WTC11 (cell line): Measurements from ENCODE around the gene ELN. TPM values are rescaled to one million over a fixed set of nuclear protein-coding genes. Genes with fewer than 3 reads are reported as not detected.

Experiments
- ATAC-seq: fragments of 200-7000 bp; cut with Tn5 transposase; 2 replicates; pipeline ENCODE4 v1.10.0; 2021; ENCODE audit warnings: mild to moderate bottlenecking, moderate library complexity
- CTCF ChIA-PET: fragments of 300-600 bp; sonication (Branson Sonifier 250); formaldehyde crosslinking; loops from one replicate; lab custom pipeline; 2021; ENCODE audit warnings: antibody characterized with exemption; lab: Charles Lee
- POLR2A ChIA-PET: fragments of 350-600 bp; sonication (Branson Sonifier 250); formaldehyde crosslinking; loops from one replicate; lab custom pipeline; 2021; ENCODE audit warnings: antibody characterized with exemption; lab: Charles Lee
- DNase-seq: peaks from one replicate; pipeline ENCODE4 v3.0.0; 2021; ENCODE audit warnings: low spot score
- H3K27ac Mint-ChIP-seq: 2 replicates; pipeline ENCODE4 v1.8.0; 2021; ENCODE audit warnings: mixed read lengths
- H3K27me3 Mint-ChIP-seq: 2 replicates; pipeline ENCODE4 v1.8.0; 2021; ENCODE audit warnings: low read depth, mild to moderate bottlenecking, moderate library complexity, mixed read lengths
- H3K36me3 Mint-ChIP-seq: 2 replicates; pipeline ENCODE4 v1.8.0; 2021; ENCODE audit warnings: mixed read lengths
- H3K4me1 Mint-ChIP-seq: 2 replicates; pipeline ENCODE4 v1.8.0; 2022; ENCODE audit warnings: mixed read lengths
- H3K4me3 Mint-ChIP-seq: 2 replicates; pipeline ENCODE4 v1.8.0; 2021; ENCODE audit warnings: mild to moderate bottlenecking, moderate library complexity, mixed read lengths
- H3K9me3 Mint-ChIP-seq: 2 replicates; pipeline ENCODE4 v1.8.0; 2021; ENCODE audit warnings: mixed read lengths
- ELF4 ChIP-seq: sonication (generic); formaldehyde crosslinking; IDR thresholded peaks from 2 replicates; pipeline ENCODE4 v1.8.1; 2022; ENCODE audit warnings: low read depth, mild to moderate bottlenecking, moderate library complexity, missing genetic modification reagents
- ESRRA ChIP-seq: sonication (generic); formaldehyde crosslinking; IDR thresholded peaks from 2 replicates; pipeline ENCODE4 v1.8.1; 2022; ENCODE audit warnings: mild to moderate bottlenecking, missing genetic modification reagents, borderline replicate concordance
- JAZF1 ChIP-seq: fragments of 250-450 bp; sonication (Bioruptor Pico); IDR thresholded peaks from 2 replicates; pipeline ENCODE4 v1.9.0; 2021; ENCODE audit warnings: moderate library complexity, mild to moderate bottlenecking, inconsistent platforms
- NR1H2 ChIP-seq: sonication (generic); formaldehyde crosslinking; IDR thresholded peaks from 2 replicates; pipeline ENCODE4 v1.9.0; 2021; ENCODE audit warnings: mild to moderate bottlenecking, moderate library complexity, missing genetic modification reagents
- PRRX2 ChIP-seq: fragments of 250-450 bp; sonication (Bioruptor Pico); IDR thresholded peaks from 2 replicates; pipeline ENCODE4 v1.8.0; 2021; ENCODE audit warnings: mild to moderate bottlenecking
- RORB ChIP-seq: fragments of 250-450 bp; sonication (Bioruptor Pico); IDR thresholded peaks from 2 replicates; pipeline ENCODE4 v1.9.0; 2021; ENCODE audit warnings: mild to moderate bottlenecking
- SMAD3 ChIP-seq: sonication (generic); formaldehyde crosslinking; IDR thresholded peaks from 2 replicates; pipeline ENCODE4 v1.8.0; 2022; ENCODE audit warnings: missing genetic modification reagents, mild to moderate bottlenecking, borderline replicate concordance
- SMAD4 ChIP-seq: sonication (generic); formaldehyde crosslinking; IDR thresholded peaks from 2 replicates; pipeline ENCODE4 v1.8.0; 2022; ENCODE audit warnings: mild to moderate bottlenecking, missing genetic modification reagents
- SP1 ChIP-seq: sonication (generic); formaldehyde crosslinking; conservative IDR thresholded peaks from 2 replicates; pipeline ENCODE4 v1.8.1; 2022; ENCODE audit warnings: missing genetic modification reagents
- TEAD1 ChIP-seq: sonication (generic); formaldehyde crosslinking; IDR thresholded peaks from 2 replicates; pipeline ENCODE4 v1.8.0; 2022; ENCODE audit warnings: mild to moderate bottlenecking, missing genetic modification reagents
- TP53 ChIP-seq: sonication (generic); formaldehyde crosslinking; IDR thresholded peaks from 2 replicates; pipeline ENCODE4 v1.8.1; 2023; ENCODE audit warnings: mild to moderate bottlenecking, missing genetic modification reagents
- ZNF219 ChIP-seq: sonication (generic); formaldehyde crosslinking; IDR thresholded peaks from 2 replicates; pipeline ENCODE4 v1.8.0; 2023; ENCODE audit warnings: missing genetic modification reagents, mild to moderate bottlenecking, borderline replicate concordance
- ZNF232 ChIP-seq: sonication (generic); formaldehyde crosslinking; IDR thresholded peaks from 2 replicates; pipeline ENCODE4 v1.8.0; 2022; ENCODE audit warnings: mild to moderate bottlenecking, missing genetic modification reagents
- ZNF263 ChIP-seq: sonication (generic); formaldehyde crosslinking; IDR thresholded peaks from 2 replicates; pipeline ENCODE4 v1.8.1; 2022; ENCODE audit warnings: low read depth, mild to moderate bottlenecking, moderate library complexity, missing genetic modification reagents
- ZNF671 ChIP-seq: fragments of 250-450 bp; sonication (Bioruptor Pico); IDR thresholded peaks from 2 replicates; pipeline ENCODE4 v1.8.0; 2021; ENCODE audit warnings: mild to moderate bottlenecking
- total RNA-seq: library from RNA; stranded (reverse); gene quantifications from 3 replicates; pipeline ENCODE4 v1.2.3, GENCODE V29; 2021
- TF ChIP-seq, protein P1 (sequence below): fragments of 250-450 bp; sonication (Bioruptor Pico); IDR thresholded peaks from 2 replicates; pipeline ENCODE4 v1.9.0; 2021; ENCODE audit warnings: mild to moderate bottlenecking, borderline replicate concordance
- TF ChIP-seq, protein P2 (sequence below): sonication (generic); formaldehyde crosslinking; IDR thresholded peaks from 2 replicates; pipeline ENCODE4 v1.8.0; 2022; ENCODE audit warnings: mild to moderate bottlenecking, missing genetic modification reagents
- TF ChIP-seq, protein P3 (sequence below): sonication (generic); formaldehyde crosslinking; IDR thresholded peaks from 2 replicates; pipeline ENCODE4 v1.8.1; 2022; ENCODE audit warnings: low read depth, missing genetic modification reagents, borderline replicate concordance
- TF ChIP-seq, protein P4 (sequence below): sonication (generic); formaldehyde crosslinking; IDR thresholded peaks from 2 replicates; pipeline ENCODE4 v1.8.1; 2023; ENCODE audit warnings: mild to moderate bottlenecking, missing genetic modification reagents, moderate library complexity

Gene ELN
- total RNA-seq, 1 experiment from 2014 or later = 3.3 TPM

DNA sequence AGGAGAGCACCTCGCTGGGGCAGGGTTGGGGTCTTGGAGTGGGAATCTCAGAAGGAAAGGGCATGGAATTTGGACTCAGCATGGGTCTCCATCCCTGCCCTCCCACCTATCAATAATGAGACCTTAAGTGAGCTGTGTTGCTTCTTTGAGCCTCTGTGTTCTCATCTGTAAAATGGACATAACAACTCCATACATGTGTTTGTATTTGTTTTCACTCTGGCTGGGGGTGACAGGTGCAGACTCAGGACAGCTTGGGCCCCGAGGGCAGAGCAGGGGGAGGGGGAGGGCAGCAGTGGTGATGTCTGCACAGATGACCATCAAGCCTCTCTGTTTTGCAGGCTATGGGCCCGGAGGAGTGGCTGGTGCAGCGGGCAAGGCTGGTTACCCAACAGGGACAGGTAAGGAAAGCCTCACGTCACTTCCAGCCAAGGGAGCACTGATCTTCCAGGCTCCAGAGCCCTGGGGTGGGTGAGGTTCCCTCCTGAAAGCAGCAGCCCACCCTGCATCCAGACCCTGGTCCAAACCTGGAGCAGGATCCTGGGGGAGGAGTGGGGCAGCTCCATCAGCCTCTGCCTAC is 19.9 kb downstream of the ELN start:
- ATAC-seq (no peak), DNase-seq (no peak)
- Mint-ChIP-seq H3K36me3 (no peaks in the 10 kb centered on the region), H3K9me3 (no peaks in the 10 kb centered on the region), H3K4me3 (no peak overlapping the region), H3K27me3 (no peaks in the 10 kb centered on the region), H3K27ac (no peak overlapping the region), H3K4me1 (peaks cover 36% of the 10 kb centered on the region)
- no peak for TF ChIP-seq RORB (CRISPR knock-in tag)
- no peak for TF ChIP-seq ZNF671
- TF ChIP-seq TEAD1 = no peak
- ChIA-PET POLR2A (no interaction called here), CTCF (interaction anchor here (0.5 to 0.7 kb wide), 3 partner anchors 12 to 117 kb away, joined by 3 to 4 read pairs (median 3); no protein-coding TSS in a partner anchor)

DNA sequence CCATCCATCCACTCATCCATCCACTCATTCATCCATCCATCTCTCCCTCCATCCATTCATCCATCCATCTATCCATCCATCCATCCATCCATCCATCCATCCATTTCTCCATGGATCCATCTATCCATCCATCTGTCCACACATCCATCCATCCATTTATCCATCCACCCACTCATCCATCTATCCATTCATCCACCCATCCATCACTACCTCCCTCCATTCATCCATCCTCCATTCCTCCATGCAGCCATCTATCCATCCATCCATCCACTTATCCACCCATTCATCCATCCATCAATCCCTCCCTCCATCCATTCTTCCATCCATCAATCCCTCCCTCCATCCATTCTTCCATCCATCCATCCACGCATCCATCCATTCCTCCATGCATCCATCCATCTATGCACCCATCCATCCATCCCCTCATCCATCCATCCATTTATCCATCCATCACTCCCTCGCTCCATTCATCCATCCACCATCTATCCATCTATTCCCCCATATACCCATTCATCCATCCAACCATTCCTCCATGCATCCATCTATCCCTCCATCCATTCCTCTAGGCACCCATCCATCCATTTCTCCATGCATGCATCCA is 21.1 kb downstream of the ELN start:
- Mint-ChIP-seq H3K27ac (no peak overlapping the region), H3K27me3 (no peaks in the 10 kb centered on the region), H3K36me3 (no peaks in the 10 kb centered on the region), H3K9me3 (no peaks in the 10 kb centered on the region), H3K4me1 (peaks cover 23% of the 10 kb centered on the region), H3K4me3 (no peak overlapping the region)
- DNase-seq = no peak
- ATAC-seq = no peak
- ChIA-PET CTCF (interaction anchor here (0.7 kb wide), 1 partner anchor 22 kb away, joined by 4 read pairs; no protein-coding TSS in a partner anchor), POLR2A (no interaction called here)
- no peak for TF ChIP-seq ZNF219 (CRISPR knock-in tag)
- no peak for TF ChIP-seq SMAD4 (CRISPR knock-in tag)
- TF ChIP-seq TP53 = no peak
- TF ChIP-seq ZNF232 (CRISPR knock-in tag) = no peak
- TF ChIP-seq, protein P1, sequence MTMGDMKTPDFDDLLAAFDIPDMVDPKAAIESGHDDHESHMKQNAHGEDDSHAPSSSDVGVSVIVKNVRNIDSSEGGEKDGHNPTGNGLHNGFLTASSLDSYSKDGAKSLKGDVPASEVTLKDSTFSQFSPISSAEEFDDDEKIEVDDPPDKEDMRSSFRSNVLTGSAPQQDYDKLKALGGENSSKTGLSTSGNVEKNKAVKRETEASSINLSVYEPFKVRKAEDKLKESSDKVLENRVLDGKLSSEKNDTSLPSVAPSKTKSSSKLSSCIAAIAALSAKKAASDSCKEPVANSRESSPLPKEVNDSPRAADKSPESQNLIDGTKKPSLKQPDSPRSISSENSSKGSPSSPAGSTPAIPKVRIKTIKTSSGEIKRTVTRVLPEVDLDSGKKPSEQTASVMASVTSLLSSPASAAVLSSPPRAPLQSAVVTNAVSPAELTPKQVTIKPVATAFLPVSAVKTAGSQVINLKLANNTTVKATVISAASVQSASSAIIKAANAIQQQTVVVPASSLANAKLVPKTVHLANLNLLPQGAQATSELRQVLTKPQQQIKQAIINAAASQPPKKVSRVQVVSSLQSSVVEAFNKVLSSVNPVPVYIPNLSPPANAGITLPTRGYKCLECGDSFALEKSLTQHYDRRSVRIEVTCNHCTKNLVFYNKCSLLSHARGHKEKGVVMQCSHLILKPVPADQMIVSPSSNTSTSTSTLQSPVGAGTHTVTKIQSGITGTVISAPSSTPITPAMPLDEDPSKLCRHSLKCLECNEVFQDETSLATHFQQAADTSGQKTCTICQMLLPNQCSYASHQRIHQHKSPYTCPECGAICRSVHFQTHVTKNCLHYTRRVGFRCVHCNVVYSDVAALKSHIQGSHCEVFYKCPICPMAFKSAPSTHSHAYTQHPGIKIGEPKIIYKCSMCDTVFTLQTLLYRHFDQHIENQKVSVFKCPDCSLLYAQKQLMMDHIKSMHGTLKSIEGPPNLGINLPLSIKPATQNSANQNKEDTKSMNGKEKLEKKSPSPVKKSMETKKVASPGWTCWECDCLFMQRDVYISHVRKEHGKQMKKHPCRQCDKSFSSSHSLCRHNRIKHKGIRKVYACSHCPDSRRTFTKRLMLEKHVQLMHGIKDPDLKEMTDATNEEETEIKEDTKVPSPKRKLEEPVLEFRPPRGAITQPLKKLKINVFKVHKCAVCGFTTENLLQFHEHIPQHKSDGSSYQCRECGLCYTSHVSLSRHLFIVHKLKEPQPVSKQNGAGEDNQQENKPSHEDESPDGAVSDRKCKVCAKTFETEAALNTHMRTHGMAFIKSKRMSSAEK (CRISPR knock-in tag) = no peak

DNA sequence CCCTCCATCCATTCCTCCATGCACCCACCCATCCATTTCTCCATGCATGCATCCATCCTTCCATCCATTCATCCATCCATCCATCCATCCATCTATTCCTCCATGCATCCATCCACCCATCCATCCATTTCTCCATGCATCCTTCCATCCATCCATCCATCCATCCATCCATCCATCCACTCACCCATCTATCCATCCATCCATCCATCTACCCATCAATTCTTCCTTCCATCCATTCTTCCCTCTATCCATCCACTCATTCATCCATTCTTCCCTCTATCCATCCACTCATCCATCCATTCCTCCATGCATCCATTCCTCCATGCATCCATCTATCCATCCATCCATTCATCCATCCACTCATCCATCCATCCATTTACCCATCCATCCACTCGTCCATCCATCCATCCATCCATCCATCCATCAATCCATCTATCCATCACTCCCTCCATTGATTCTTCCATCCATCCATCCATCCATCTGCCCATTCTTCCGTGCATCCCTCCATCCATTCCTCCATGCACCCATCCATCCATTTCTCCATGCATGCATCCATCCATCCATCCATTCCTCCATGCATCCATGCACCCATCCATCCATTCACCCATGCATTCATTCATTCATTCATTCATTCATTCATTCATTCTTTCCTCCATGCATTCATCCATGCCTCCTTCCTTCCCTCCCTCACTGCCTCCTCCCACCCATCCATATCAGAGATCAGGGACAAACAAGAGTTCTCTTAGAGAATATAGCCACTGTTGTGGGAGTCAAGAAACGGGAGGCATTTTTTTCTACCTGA is 22.2 kb downstream of the ELN start:
- no peak overlapping the region for H3K27ac Mint-ChIP-seq
- CTCF ChIA-PET = no interaction called here
- ATAC-seq = no peak
- no peak for TF ChIP-seq ZNF263 (CRISPR knock-in tag)
- TF ChIP-seq ESRRA (CRISPR knock-in tag) = no peak
- no peak for TF ChIP-seq RORB (CRISPR knock-in tag)
- TF ChIP-seq, protein P2, sequence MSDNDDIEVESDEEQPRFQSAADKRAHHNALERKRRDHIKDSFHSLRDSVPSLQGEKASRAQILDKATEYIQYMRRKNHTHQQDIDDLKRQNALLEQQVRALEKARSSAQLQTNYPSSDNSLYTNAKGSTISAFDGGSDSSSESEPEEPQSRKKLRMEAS (CRISPR knock-in tag) = no peak
- TF ChIP-seq, protein P1 (CRISPR knock-in tag) = no peak
- TF ChIP-seq, protein P3, sequence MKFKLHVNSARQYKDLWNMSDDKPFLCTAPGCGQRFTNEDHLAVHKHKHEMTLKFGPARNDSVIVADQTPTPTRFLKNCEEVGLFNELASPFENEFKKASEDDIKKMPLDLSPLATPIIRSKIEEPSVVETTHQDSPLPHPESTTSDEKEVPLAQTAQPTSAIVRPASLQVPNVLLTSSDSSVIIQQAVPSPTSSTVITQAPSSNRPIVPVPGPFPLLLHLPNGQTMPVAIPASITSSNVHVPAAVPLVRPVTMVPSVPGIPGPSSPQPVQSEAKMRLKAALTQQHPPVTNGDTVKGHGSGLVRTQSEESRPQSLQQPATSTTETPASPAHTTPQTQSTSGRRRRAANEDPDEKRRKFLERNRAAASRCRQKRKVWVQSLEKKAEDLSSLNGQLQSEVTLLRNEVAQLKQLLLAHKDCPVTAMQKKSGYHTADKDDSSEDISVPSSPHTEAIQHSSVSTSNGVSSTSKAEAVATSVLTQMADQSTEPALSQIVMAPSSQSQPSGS (CRISPR knock-in tag) = no peak
- no peak for TF ChIP-seq PRRX2 (CRISPR knock-in tag)
- no peak for TF ChIP-seq SP1
- TF ChIP-seq NR1H2 (CRISPR knock-in tag) = no peak
- TF ChIP-seq, protein P4, sequence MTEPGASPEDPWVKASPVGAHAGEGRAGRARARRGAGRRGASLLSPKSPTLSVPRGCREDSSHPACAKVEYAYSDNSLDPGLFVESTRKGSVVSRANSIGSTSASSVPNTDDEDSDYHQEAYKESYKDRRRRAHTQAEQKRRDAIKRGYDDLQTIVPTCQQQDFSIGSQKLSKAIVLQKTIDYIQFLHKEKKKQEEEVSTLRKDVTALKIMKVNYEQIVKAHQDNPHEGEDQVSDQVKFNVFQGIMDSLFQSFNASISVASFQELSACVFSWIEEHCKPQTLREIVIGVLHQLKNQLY (CRISPR knock-in tag) = no peak
- TF ChIP-seq SMAD3 (CRISPR knock-in tag) = no peak
- no peak for TF ChIP-seq ELF4 (CRISPR knock-in tag)
- TF ChIP-seq JAZF1 (CRISPR knock-in tag) = no peak
- TF ChIP-seq, all 79 proteins: peak for 0
- no peak for DNase-seq
- no peaks in the 10 kb centered on the region for H3K36me3 Mint-ChIP-seq
- no peak overlapping the region for H3K4me3 Mint-ChIP-seq
- H3K9me3 Mint-ChIP-seq = no peaks in the 10 kb centered on the region
- POLR2A ChIA-PET = no interaction called here
- no peaks in the 10 kb centered on the region for H3K27me3 Mint-ChIP-seq
- peaks cover 15% of the 10 kb centered on the region for H3K4me1 Mint-ChIP-seq
